GM21447 (cell line): ENCODE results near the gene LY86.

Experiments
- ATAC-seq: cut with Tn5 transposase; IDR thresholded peaks from one replicate; pipeline ENCODE4 v1.9.1; 2021; ENCODE audit not compliant: unreplicated experiment

The LY86 gene

GRCh38 chr6:6620766-6621425, 32.4 kb downstream of the LY86 start:
- no peak for ATAC-seq

DNA sequence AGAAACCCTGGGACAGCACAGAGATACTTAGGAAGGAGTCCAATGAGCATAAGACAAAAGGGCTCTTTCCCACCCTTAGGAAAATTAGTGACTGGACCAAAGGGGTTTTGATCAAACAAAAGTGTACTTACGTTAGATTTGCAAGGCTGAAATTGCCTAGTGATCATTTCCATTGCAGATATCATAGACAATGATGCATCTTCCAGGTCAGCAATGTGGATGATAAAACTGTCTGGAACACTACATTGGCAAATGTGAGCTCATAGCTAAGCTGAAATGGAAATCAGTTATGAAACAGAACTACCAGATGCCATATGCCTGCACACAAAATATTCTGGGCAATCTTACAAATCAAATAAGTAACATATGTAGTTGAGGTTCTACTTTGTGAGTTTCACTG, 34.0 kb downstream of the LY86 start:
- no peak for ATAC-seq

DNA sequence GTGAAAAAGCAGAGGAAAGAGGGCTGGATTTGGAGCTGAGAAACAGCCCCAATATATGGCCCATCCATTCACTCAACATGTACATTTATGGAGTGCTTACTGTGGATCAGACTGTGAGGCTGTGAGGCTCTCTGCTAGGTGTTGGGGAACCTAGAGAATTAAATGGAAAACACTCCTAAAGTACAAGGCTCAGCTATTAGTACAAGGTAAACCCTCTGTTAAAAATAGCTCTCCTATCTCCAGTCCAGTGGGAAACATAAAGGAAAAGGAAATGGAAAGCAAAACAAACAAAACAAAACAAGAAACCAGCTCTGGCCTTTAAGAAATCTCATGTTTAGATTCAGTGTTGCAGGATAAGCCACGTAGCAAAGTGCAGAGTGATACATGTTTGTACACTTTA, 35.0 kb downstream of the LY86 start:
- ATAC-seq: no peak

GRCh38 chr6:6624269-6624990, 35.9 kb downstream of the LY86 start:
- no peak for ATAC-seq

DNA sequence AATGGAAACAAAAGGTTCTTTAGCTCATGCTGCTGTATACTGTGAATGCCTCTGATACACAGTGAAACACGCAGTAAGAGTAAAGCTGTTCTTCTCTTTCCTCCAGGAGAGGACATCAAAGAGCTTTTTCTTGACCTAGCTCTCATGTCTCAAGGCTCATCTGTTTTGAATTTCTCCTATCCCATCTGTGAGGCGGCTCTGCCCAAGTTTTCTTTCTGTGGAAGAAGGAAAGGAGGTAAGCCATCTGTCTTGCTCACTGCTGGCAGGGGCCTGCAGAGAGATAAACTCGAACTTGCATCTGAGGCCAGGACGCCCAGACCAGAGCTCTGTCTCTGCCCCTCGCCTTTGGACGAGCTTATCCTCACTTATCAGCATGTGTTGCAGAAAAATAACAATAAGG, 37.7 kb downstream of the LY86 start:
- ATAC-seq: no peak

GRCh38 chr6:6629402-6629801, 40.9 kb downstream of the LY86 start:
- ATAC-seq: no peak

DNA sequence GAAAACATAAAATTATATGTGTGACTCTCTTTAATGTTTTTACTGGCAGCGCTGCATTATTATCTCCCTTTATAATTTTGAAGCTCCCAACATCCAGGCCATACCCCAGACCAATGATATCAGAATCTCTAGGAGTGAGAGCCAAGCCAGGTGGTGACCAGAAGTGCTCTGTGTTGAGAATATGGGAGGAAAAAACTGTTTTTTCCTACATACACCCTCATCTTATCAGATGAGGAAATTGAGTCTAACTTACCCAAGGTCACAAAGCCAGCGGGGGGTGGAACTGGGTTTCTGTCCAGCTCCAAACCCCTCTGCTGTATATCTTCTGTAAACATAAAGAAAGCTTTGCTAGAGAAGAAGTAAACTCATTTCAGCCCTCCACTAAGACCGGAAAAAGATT, 42.5 kb downstream of the LY86 start:
- ATAC-seq: no peak

DNA sequence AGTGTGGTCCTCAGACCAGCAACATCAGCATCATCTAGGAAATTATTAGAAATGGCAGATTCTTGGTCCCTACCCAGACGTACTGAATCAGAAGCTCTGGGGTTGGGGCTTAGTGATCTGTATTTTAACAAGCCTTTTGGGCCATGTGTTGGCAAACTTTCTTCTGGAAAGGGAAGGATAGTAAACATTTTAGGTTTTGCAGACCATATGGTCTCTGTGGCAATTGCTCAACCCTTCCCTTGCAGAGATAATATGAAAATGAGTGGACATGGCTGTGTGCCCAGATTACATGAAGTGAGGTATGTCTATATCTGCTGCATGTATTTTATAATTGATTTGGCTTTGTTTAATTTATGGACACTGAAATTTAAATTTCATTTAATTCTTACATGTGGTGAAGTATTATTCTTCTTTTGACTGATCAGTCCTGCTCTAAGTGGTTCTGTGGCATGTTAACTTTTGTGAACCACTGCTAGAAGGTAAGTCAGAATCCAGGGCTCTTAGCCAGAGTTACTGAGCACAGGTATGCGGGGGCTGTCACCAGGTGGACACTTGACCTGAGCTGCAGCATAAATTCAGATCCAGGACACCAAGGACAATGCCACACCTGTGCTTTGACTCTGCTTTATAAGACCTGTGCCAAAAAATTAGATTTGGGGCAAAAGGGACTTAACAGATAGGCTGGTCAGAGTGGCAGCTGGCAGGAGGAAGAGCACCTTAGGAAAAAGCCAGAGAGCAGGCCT, 43.2 kb downstream of the LY86 start:
- ATAC-seq: no peak

DNA sequence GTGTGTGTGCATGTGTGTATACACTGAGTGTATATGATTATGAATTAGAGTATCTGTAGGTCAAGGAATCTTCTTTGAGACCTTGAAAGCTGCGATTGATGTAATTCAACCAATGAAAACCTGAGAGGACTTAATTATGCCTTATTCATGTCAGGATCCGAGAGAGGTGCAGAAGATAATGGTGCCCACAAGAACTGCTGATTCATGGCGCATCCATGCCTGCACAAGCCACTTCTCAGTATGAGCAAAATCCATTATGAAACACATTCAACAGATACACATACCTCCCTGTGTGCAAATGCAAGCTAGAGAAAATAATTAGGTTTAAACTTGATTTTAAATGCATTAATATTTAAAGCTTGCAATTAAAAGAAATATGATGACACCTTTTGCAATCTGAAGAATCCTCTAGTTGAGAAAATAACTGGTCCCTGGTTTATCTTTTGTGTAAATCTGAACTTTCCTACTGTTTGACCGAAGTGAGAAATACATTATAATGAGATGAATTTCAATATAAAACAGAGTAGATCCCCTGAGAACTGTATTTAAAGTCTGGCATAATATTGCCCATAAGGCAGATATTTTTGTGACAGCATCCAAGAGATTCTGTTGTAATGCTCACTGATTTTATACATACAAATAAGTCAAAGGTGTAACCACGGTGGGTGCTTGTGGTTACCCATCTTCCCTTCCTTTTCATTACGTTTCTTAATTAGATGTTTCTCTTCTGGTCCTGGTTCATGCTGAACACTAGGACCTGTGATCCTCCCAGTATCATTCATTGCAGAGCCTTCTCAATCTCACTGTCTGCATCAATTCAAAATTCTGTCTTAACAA, 45.6 kb downstream of the LY86 start:
- ATAC-seq: no peak

- no peak for ATAC-seq
Measured at GRCh38 chr6:6634735-6635075, 46.2 kb downstream of the LY86 start.

GRCh38 chr6:6635291-6635690, 46.8 kb downstream of the LY86 start:
- peak; percentile 58 for ATAC-seq

DNA sequence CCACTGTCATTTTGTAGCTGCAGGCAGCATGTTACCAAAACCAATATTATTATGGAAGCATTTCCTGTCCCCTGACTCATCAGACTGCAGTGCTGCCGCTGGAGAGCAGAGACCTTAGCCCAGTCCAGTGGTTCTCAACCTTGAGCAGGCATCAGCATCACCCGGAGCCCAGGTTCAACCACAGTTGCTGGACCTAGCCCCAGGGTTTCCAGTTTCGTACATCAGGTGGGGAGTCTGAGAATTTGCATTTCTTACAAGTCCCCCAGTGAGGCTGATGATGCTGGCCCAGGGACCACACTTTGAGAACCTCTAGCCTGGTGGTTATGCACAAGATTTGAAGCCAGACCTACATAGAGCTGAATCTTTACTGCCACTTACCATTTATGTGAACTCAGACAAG, 47.3 kb downstream of the LY86 start:
- peak; percentile 65 for ATAC-seq

DNA sequence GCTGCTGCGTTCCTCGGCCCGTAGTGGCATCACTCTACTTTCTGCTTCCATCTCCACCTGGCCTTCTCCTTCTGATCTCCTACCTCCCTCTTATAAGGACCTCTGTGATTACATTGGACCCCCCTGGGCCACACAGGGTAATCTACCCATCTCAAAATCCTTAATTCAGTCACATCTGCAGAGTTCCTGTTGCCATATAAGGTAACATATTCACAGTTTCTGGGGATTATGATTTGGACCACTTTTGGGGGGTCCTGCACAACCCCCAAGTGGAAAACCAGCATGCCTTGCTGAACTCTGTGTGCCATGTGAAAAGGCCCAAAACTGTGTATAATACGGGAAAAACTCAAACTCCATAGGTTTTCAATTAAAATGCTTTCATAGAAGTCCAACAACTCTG, 51.1 kb downstream of the LY86 start:
- ATAC-seq: no peak

- no peak for ATAC-seq
Measured at GRCh38 chr6:6640926-6641325, 52.4 kb downstream of the LY86 start.

DNA sequence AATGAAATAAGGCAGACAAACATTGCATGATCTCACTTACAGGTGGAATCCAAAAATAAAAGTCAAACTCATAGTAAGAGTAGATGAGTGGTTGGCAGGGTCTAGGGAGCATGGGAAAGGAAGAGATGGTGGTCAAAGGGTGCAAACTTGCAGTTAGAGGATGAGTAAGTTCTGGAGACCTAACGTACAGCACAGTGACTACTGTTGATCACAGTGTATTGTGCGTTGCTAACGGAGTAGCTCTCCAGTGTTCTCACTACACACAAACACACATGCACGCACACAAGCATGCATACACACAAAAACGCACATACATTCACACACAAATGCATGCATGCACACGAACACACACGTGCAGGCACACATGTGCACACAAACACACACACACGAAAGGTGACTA, 54.9 kb downstream of the LY86 start:
- ATAC-seq: peak; percentile 89

- ATAC-seq: no peak
Measured at GRCh38 chr6:6645261-6645917, 56.9 kb downstream of the LY86 start.

DNA sequence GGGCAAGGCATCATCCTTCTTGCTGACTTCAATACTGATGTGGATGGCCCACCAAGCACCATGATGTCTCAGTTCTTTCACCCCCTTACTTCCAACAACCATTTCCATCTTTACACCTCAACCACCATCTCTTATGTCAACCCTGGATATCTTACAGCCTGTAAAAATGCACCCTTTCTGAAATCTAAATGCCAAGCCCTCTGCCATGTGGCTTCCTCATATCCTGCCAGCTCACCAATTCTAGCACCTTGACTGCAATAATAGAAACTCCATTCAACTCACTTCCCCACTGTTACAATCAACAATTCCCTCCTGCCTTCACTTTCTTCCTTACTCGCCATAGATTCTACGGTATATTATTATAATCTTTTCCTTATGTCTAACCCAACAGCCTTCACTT, 57.9 kb downstream of the LY86 start:
- no peak for ATAC-seq

GRCh38 chr6:6646859-6647258, 58.3 kb downstream of the LY86 start:
- no peak for ATAC-seq

DNA sequence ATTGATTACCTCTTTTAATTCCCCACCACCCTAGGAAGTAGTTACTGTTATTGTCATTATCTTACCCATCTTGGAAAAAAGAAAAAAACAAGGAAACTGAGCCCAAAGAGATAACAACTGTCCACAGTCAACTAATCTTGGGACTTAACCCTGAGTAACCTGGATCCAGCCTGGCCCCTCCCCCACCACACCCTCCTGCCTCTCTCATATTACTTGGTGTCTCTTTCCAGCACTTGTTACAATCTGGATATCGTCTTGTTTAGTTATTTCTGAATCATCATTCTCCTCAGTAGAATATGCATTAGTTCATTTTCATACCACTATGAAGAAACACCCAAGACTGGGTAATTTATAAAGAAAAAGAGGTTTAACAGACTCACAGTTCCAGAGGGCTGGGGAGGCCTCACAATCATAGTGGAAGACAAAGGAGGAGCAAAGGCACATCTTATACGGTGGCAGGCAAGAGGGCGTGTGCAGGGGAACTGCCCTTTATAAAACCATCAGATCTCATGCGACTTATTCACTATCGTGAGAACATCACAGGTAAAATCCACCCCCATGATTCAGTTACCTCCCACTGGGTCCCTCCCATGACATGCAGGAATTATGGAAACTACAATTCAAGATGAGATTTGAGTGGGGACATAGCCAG, 60.3 kb downstream of the LY86 start:
- no peak for ATAC-seq

- no peak for ATAC-seq
Measured at GRCh38 chr6:6649824-6650349, 61.4 kb downstream of the LY86 start.
